HG02610 (cell line): Measurements from ENCODE around the gene FMN2.

Experiments used
- ATAC-seq: cut with Tn5 transposase; IDR thresholded peaks from one replicate; pipeline ENCODE4 v1.9.1; 2021; ENCODE audit warnings: mild to moderate bottlenecking, moderate library complexity; ENCODE audit not compliant: unreplicated experiment

Gene FMN2

GRCh38 chr1:240350910-240351331, 259.2 kb downstream of the FMN2 start:
- ATAC-seq: no peak

GRCh38 chr1:240351690-240352089, 260.0 kb downstream of the FMN2 start:
- ATAC-seq: no peak

GRCh38 chr1:240352769-240353168, 261.1 kb downstream of the FMN2 start:
- ATAC-seq: no peak

- no peak for ATAC-seq
Observed at GRCh38 chr1:240356568-240356967, 264.9 kb downstream of the FMN2 start.

- ATAC-seq: no peak
Observed at GRCh38 chr1:240362046-240362445, 270.4 kb downstream of the FMN2 start.

- ATAC-seq: no peak
Observed at GRCh38 chr1:240362826-240363225, 271.1 kb downstream of the FMN2 start.

- ATAC-seq: no peak
Observed at GRCh38 chr1:240363315-240363714, 271.6 kb downstream of the FMN2 start.

- ATAC-seq: no peak
Observed at GRCh38 chr1:240363914-240364313, 272.2 kb downstream of the FMN2 start.

GRCh38 chr1:240366636-240367035, 275.0 kb downstream of the FMN2 start:
- no peak for ATAC-seq

GRCh38 chr1:240385551-240385950, 293.9 kb downstream of the FMN2 start:
- no peak for ATAC-seq

- no peak for ATAC-seq
Observed at GRCh38 chr1:240385985-240386978, 294.6 kb downstream of the FMN2 start.

GRCh38 chr1:240387051-240387450, 295.4 kb downstream of the FMN2 start:
- no peak for ATAC-seq

- no peak for ATAC-seq
Observed at GRCh38 chr1:240391660-240392260, 300.1 kb downstream of the FMN2 start.

- ATAC-seq: no peak
Observed at GRCh38 chr1:240394353-240394752, 302.7 kb downstream of the FMN2 start.

- no peak for ATAC-seq
Observed at GRCh38 chr1:240395336-240395735, 303.7 kb downstream of the FMN2 start.

- no peak for ATAC-seq
Observed at GRCh38 chr1:240399381-240399780, 307.7 kb downstream of the FMN2 start.

GRCh38 chr1:240401731-240402130, 310.0 kb downstream of the FMN2 start:
- no peak for ATAC-seq

- no peak for ATAC-seq
Observed at GRCh38 chr1:240402326-240402725, 310.6 kb downstream of the FMN2 start.

- no peak for ATAC-seq
Observed at GRCh38 chr1:240404286-240404685, 312.6 kb downstream of the FMN2 start.

- no peak for ATAC-seq
Observed at GRCh38 chr1:240405751-240406150, 314.1 kb downstream of the FMN2 start.

GRCh38 chr1:240407407-240407806, 315.7 kb downstream of the FMN2 start:
- ATAC-seq: no peak

GRCh38 chr1:240409615-240410014, 317.9 kb downstream of the FMN2 start:
- no peak for ATAC-seq
